HEK293 (cell line): ENCODE results near the gene TSPAN11.

Source experiments
- CTCF ChIA-PET: fragments of 350-600 bp; formaldehyde crosslinking; extraction: SDS; loops from one replicate; lab custom pipeline; 2021; ENCODE audit warnings: antibody characterized with exemption; lab: Yijun Ruan, JAX
- POLR2A ChIA-PET: fragments of 300-600 bp; formaldehyde crosslinking; extraction: SDS; loops from one replicate; lab custom pipeline; 2020; ENCODE audit warnings: antibody characterized with exemption, inconsistent platforms; lab: Yijun Ruan, JAX
- H3K27ac ChIP-seq: fragments of 200-500 bp; sonication (Bioruptor generic); 2 replicates; pipeline ENCODE4 v1.5.1; 2014; ENCODE audit warnings: low read depth, low read length, control low read depth, inconsistent platforms; ENCODE audit errors: extremely low read depth
- H3K36me3 ChIP-seq, 2 experiments: fragments of 200-500 bp in 1 of 2; sonication (Bioruptor generic) in 1 of 2; 1 replicate in 1 of 2; 2 replicates in 1 of 2; pipeline ENCODE4 v1.5.1; 2014 to 2017; ENCODE audit warnings: inconsistent platforms in 2 of 2, low read length in 2 of 2; ENCODE audit not compliant: control insufficient read depth in 2 of 2, insufficient read depth in 1 of 2
- H3K4me1 ChIP-seq: fragments of 200-500 bp; sonication (Bioruptor generic); 2 replicates; pipeline ENCODE4 v1.5.1; 2014; ENCODE audit warnings: mild to moderate bottlenecking, low read length, inconsistent platforms; ENCODE audit not compliant: control insufficient read depth, insufficient read depth
- H3K4me3 ChIP-seq: 2 replicates; pipeline ENCODE4 v1.5.1; 2011; ENCODE audit warnings: low read depth, mild to moderate bottlenecking, control low read depth, low read length, moderate library complexity
- H3K9me3 ChIP-seq: fragments of 200-500 bp; sonication (Bioruptor generic); 2 replicates; pipeline ENCODE4 v1.5.1; 2014; ENCODE audit warnings: low read depth, low read length, inconsistent platforms; ENCODE audit not compliant: control insufficient read depth, insufficient read depth
- FEZF1 ChIP-seq: fragments of 450-650 bp; formaldehyde crosslinking; IDR thresholded peaks from 2 replicates; pipeline ENCODE4 v1.5.1; 2016; ENCODE audit warnings: missing biosample characterization, missing genetic modification characterization
- GLI4 ChIP-seq: fragments of 450-650 bp; formaldehyde crosslinking; IDR thresholded peaks from 2 replicates; pipeline ENCODE4 v1.5.1; 2016; ENCODE audit warnings: missing biosample characterization, missing genetic modification characterization
- HOXC10 ChIP-seq: sonication (generic); formaldehyde crosslinking; IDR thresholded peaks from 2 replicates; pipeline ENCODE4 v1.8.1; 2023; ENCODE audit warnings: mild to moderate bottlenecking, missing genetic modification reagents
- PBX3 ChIP-seq: sonication (generic); formaldehyde crosslinking; IDR thresholded peaks from 2 replicates; pipeline ENCODE4 v1.8.1; 2022; ENCODE audit warnings: mild to moderate bottlenecking, moderate library complexity, missing genetic modification reagents
- REPIN1 ChIP-seq: fragments of 450-650 bp; formaldehyde crosslinking; IDR thresholded peaks from 2 replicates; pipeline ENCODE4 v1.5.1; 2017; ENCODE audit warnings: missing biosample characterization, missing genetic modification characterization, low read depth
- ZEB2 ChIP-seq: fragments of 450-650 bp; formaldehyde crosslinking; IDR thresholded peaks from 2 replicates; pipeline ENCODE4 v1.5.1; 2016; ENCODE audit warnings: missing biosample characterization, missing genetic modification characterization
- ZFP69B ChIP-seq: fragments of 450-650 bp; formaldehyde crosslinking; IDR thresholded peaks from 2 replicates; pipeline ENCODE4 v1.5.1; 2016; ENCODE audit warnings: missing biosample characterization, missing genetic modification characterization
- ZNF148 ChIP-seq: fragments of 450-650 bp; formaldehyde crosslinking; IDR thresholded peaks from 2 replicates; pipeline ENCODE4 v1.5.0; 2017; ENCODE audit warnings: missing biosample characterization, missing genetic modification characterization, borderline replicate concordance
- ZNF184 ChIP-seq: fragments of 450-650 bp; IDR thresholded peaks from 2 replicates; pipeline ENCODE4 v1.5.1; 2018; ENCODE audit warnings: missing biosample characterization, mild to moderate bottlenecking, missing genetic modification characterization
- ZNF23 ChIP-seq: fragments of 450-650 bp; formaldehyde crosslinking; IDR thresholded peaks from 2 replicates; pipeline ENCODE4 v1.5.1; 2016; ENCODE audit warnings: missing biosample characterization, missing genetic modification characterization, borderline replicate concordance
- ZNF239 ChIP-seq: fragments of 450-650 bp; formaldehyde crosslinking; IDR thresholded peaks from 2 replicates; pipeline ENCODE4 v1.5.1; 2016; ENCODE audit warnings: missing biosample characterization, missing genetic modification characterization
- ZNF391 ChIP-seq: fragments of 450-650 bp; formaldehyde crosslinking; IDR thresholded peaks from 2 replicates; pipeline ENCODE4 v1.5.1; 2016; ENCODE audit warnings: low read depth, missing biosample characterization, missing genetic modification characterization, borderline replicate concordance
- ZNF449 ChIP-seq: fragments of 450-650 bp; formaldehyde crosslinking; IDR thresholded peaks from 2 replicates; pipeline ENCODE4 v1.5.1; 2017; ENCODE audit warnings: missing biosample characterization, mild to moderate bottlenecking, missing genetic modification characterization, moderate library complexity
- ZNF548 ChIP-seq: fragments of 450-650 bp; formaldehyde crosslinking; IDR thresholded peaks from 2 replicates; pipeline ENCODE4 v1.5.1; 2016; ENCODE audit warnings: missing biosample characterization, missing genetic modification characterization
- ZNF621 ChIP-seq: fragments of 450-650 bp; formaldehyde crosslinking; IDR thresholded peaks from 2 replicates; pipeline ENCODE4 v1.5.1; 2017; ENCODE audit warnings: missing biosample characterization, missing genetic modification characterization
- ZNF639 ChIP-seq: fragments of 450-650 bp; formaldehyde crosslinking; IDR thresholded peaks from 2 replicates; pipeline ENCODE4 v1.5.1; 2016; ENCODE audit warnings: missing biosample characterization, missing genetic modification characterization
- ZNF645 ChIP-seq: fragments of 450-650 bp; formaldehyde crosslinking; IDR thresholded peaks from 2 replicates; pipeline ENCODE4; 2016; ENCODE audit warnings: missing biosample characterization, missing genetic modification characterization
- TF ChIP-seq, protein P1 (sequence below): fragments of 450-650 bp; formaldehyde crosslinking; IDR thresholded peaks from 2 replicates; pipeline ENCODE4 v1.5.1; 2016; ENCODE audit warnings: missing biosample characterization, missing genetic modification characterization
- TF ChIP-seq, protein P2 (sequence below): fragments of 450-650 bp; formaldehyde crosslinking; IDR thresholded peaks from 2 replicates; pipeline ENCODE4 v1.5.1; 2016; ENCODE audit warnings: missing biosample characterization, missing genetic modification characterization
- TF ChIP-seq, protein P3 (sequence below): fragments of 450-650 bp; formaldehyde crosslinking; IDR thresholded peaks from 2 replicates; pipeline ENCODE4 v1.5.1; 2016; ENCODE audit warnings: missing biosample characterization, missing genetic modification characterization

TSPAN11 gene

DNA sequence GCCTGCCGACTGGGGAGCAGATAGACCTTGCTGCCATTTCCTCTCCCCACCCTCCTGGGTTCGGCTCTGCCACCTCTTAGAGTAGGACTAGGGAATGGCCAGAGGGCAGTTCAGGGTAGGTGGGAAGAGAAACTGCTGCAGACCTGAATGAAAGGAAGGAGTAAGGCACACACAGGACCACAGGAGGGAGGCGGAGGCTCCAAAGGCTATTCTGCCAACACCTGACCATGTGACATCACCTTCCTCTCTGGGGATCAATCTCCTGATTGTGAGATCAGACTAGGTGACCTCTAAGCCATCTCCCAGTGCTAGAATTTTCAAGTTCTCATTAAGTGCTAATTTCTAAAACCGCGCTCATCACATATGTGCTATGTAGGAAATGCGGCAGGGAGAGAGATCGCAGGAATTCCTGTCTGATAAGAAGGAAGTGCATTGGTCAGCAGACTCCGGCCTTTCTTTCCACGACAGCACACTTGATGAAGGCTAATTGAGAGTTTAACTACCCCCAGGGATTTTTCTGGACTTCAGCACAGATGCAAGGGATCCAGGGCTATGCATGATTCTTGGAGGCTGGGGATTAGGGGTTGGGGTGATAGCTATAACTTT, 11.5 kb upstream of the TSPAN11 start (continued):
- TF ChIP-seq PBX3 (CRISPR knock-in tag) (no peak), GLI4 (tag by site-specific recombination) (no peak), REPIN1 (no peak), ZNF184 (tag by site-specific recombination) (no peak), ZNF391 (tag by site-specific recombination) (no peak), ZNF621 (no peak)
- TF ChIP-seq, protein P1, sequence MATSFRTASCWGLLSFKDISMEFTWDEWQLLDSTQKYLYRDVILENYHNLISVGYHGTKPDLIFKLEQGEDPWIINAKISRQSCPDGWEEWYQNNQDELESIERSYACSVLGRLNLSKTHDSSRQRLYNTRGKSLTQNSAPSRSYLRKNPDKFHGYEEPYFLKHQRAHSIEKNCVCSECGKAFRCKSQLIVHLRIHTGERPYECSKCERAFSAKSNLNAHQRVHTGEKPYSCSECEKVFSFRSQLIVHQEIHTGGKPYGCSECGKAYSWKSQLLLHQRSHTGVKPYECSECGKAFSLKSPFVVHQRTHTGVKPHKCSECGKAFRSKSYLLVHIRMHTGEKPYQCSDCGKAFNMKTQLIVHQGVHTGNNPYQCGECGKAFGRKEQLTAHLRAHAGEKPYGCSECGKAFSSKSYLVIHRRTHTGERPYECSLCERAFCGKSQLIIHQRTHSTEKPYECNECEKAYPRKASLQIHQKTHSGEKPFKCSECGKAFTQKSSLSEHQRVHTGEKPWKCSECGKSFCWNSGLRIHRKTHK: no peak

GRCh38 chr12:30923057-30923456, 3.5 kb upstream of the TSPAN11 start:
- H3K36me3 ChIP-seq: no peaks in the 10 kb centered on the region
- no peak for TF ChIP-seq ZNF449 (tag by site-specific recombination)
- no peak for TF ChIP-seq HOXC10
- no peak for TF ChIP-seq ZFP69B (tag by site-specific recombination)
- no peak for TF ChIP-seq ZNF645
- no peak for TF ChIP-seq ZNF23 (tag by site-specific recombination)
- TF ChIP-seq, protein P2, sequence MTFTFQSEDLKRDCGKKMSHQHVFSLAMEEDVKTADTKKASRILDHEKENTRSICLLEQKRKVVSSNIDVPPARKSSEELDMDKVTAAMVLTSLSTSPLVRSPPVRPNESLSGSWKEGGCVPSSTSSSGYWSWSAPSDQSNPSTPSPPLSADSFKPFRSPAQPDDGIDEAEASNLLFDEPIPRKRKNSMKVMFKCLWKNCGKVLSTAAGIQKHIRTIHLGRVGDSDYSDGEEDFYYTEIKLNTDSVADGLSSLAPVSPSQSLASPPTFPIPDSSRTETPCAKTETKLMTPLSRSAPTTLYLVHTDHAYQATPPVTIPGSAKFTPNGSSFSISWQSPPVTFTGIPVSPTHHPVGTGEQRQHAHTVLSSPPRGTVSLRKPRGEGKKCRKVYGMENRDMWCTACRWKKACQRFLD (tag by site-specific recombination): no peak
- TF ChIP-seq, protein P3, sequence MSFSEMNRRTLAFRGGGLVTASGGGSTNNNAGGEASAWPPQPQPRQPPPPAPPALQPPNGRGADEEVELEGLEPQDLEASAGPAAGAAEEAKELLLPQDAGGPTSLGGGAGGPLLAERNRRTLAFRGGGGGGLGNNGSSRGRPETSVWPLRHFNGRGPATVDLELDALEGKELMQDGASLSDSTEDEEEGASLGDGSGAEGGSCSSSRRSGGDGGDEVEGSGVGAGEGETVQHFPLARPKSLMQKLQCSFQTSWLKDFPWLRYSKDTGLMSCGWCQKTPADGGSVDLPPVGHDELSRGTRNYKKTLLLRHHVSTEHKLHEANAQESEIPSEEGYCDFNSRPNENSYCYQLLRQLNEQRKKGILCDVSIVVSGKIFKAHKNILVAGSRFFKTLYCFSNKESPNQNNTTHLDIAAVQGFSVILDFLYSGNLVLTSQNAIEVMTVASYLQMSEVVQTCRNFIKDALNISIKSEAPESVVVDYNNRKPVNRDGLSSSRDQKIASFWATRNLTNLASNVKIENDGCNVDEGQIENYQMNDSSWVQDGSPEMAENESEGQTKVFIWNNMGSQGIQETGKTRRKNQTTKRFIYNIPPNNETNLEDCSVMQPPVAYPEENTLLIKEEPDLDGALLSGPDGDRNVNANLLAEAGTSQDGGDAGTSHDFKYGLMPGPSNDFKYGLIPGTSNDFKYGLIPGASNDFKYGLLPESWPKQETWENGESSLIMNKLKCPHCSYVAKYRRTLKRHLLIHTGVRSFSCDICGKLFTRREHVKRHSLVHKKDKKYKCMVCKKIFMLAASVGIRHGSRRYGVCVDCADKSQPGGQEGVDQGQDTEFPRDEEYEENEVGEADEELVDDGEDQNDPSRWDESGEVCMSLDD (tag by site-specific recombination): no peak
- TF ChIP-seq ZNF548 (tag by site-specific recombination): no peak
- no peak for TF ChIP-seq ZEB2
- no peak for TF ChIP-seq ZNF639
- no peak for TF ChIP-seq ZNF239
- TF ChIP-seq ZNF148 (tag by site-specific recombination): no peak
- no peak for TF ChIP-seq FEZF1 (tag by site-specific recombination)
- H3K27ac ChIP-seq: no peak overlapping the region
- H3K4me1 ChIP-seq: no peaks in the 10 kb centered on the region
- ChIA-PET POLR2A (no interaction called here), CTCF (no interaction called here)
- H3K9me3 ChIP-seq: no peaks in the 10 kb centered on the region
- H3K4me3 ChIP-seq: no peak overlapping the region
